Measurements from ENCODE around the gene IQCH. TPM values are rescaled to one million over a fixed set of nuclear protein-coding genes. Genes with fewer than 3 reads are reported as not detected.

The IQCH gene
- polyA plus RNA-seq, 1 of the 3 experiments (the other 2 are of a cell fraction), result 0.81 TPM

- H3K4me3 ChIP-seq (ENCODE audit: low read depth in 2 of 2, low read length in 1 of 2), result no peak overlapping the region
- H4K20me1 ChIP-seq (ENCODE audit: insufficient read depth), result no peaks in the 10 kb centered on the region
- CTCF ChIA-PET, result interaction anchor here (0.6 to 5.6 kb wide), 17 partner anchors 8 to 512 kb away, joined by 3 to 123 read pairs (median 5); partner anchors contain the start of genes RNU6-1 and SKOR1
- WGBS (ENCODE audit: low lambda C conversion rate), result 72% methylated on average over 5 of the region's 5 CpGs
- no peaks in the 10 kb centered on the region for H3K9me2 ChIP-seq
- H3K79me2 ChIP-seq (ENCODE audit: insufficient read depth), result no peaks in the 10 kb centered on the region
- no peaks in the 10 kb centered on the region for H3F3A ChIP-seq (replicated peaks; ENCODE audit: insufficient read depth)
- no peak for TF ChIP-seq CHD2 (IDR thresholded peaks at IDR 0.05; ENCODE audit: low read length, partially characterized antibody)
- no peak for TF ChIP-seq RAD21 (IDR thresholded peaks at IDR 0.05; ENCODE audit: low read length)
- no peak for TF ChIP-seq USF1 (IDR thresholded peaks at IDR 0.05; ENCODE audit: borderline replicate concordance, low read depth)
- no peak for TF ChIP-seq MXI1 (IDR thresholded peaks at IDR 0.05; ENCODE audit: low read depth, low read length)
- no peak for TF ChIP-seq EP300 (IDR thresholded peaks at IDR 0.05; ENCODE audit: borderline replicate concordance in 1 of 2, low read depth in 1 of 2, low read length in 1 of 2)
- no peak for TF ChIP-seq TEAD4 (IDR thresholded peaks at IDR 0.05; ENCODE audit: borderline replicate concordance, insufficient read depth)
- TF ChIP-seq FOXM1 (IDR thresholded peaks at IDR 0.05; ENCODE audit: low read depth), result no peak
- TF ChIP-seq TCF12 (IDR thresholded peaks at IDR 0.05), result no peak
- no peak for TF ChIP-seq CTCF (IDR thresholded peaks at IDR 0.05)
- no peak for TF ChIP-seq RFX5 (IDR thresholded peaks at IDR 0.05; ENCODE audit: low read length)
- TF ChIP-seq SMC3 (IDR thresholded peaks at IDR 0.05; ENCODE audit: low read depth, low read length), result no peak
- TF ChIP-seq JUND (IDR thresholded peaks at IDR 0.05), result no peak
- no peak for TF ChIP-seq ELF1 (IDR thresholded peaks at IDR 0.05)
- no peaks in the 10 kb centered on the region for H3K9me3 ChIP-seq
- no peak overlapping the region for H3K27ac ChIP-seq (ENCODE audit: low read depth in 2 of 2, low read length in 1 of 2)
- no peaks in the 10 kb centered on the region for H3K27me3 ChIP-seq (ENCODE audit: insufficient read depth)
- H3K4me1 ChIP-seq (ENCODE audit: control insufficient read depth in 1 of 2, insufficient read depth in 2 of 2, low read depth in 1 of 2, low read length in 1 of 2), result peaks cover 0 to 17% of the 10 kb centered on the region in 2 experiments; a peak in 2 of 4 replicates
- no peak overlapping the region for H2AFZ ChIP-seq (ENCODE audit: low read depth)
- H3K36me3 ChIP-seq (replicated peaks in 1 of 2; ENCODE audit: control insufficient read depth in 1 of 2, insufficient read depth in 2 of 2, low read length in 1 of 2), result no peaks in the 10 kb centered on the region
- no peak overlapping the region for H3K9ac ChIP-seq
- no peak for DNase-seq
- POLR2A ChIA-PET, result no interaction called here
- H3K4me2 ChIP-seq, result no peak overlapping the region
These were observed 203.9 kb downstream of the IQCH start for GRCh38 chr15:67458331-67459029.

GRCh38 chr15:67460521-67460920, 205.9 kb downstream of the IQCH start:
- Histone ChIP-seq H3K9me2 (no peaks in the 10 kb centered on the region), H3K9me3 (no peaks in the 10 kb centered on the region), H3K79me2 (ENCODE audit: insufficient read depth) (no peaks in the 10 kb centered on the region), H2AFZ (ENCODE audit: low read depth) (no peak overlapping the region), H4K20me1 (ENCODE audit: insufficient read depth) (no peaks in the 10 kb centered on the region), H3K9ac (no peak overlapping the region), H3K36me3 (replicated peaks in 1 of 2; ENCODE audit: control insufficient read depth in 1 of 2, insufficient read depth in 2 of 2, low read length in 1 of 2) (no peaks in the 10 kb centered on the region), H3F3A (replicated peaks; ENCODE audit: insufficient read depth) (no peaks in the 10 kb centered on the region), H3K27ac (ENCODE audit: low read depth in 2 of 2, low read length in 1 of 2) (no peak overlapping the region), H3K4me3 (ENCODE audit: low read depth in 2 of 2, low read length in 1 of 2) (no peak overlapping the region), H3K4me2 (no peak overlapping the region), H3K4me1 (ENCODE audit: control insufficient read depth in 1 of 2, insufficient read depth in 2 of 2, low read depth in 1 of 2, low read length in 1 of 2) (peaks cover 0 to 17% of the 10 kb centered on the region in 2 experiments; a peak in 2 of 4 replicates), H3K27me3 (ENCODE audit: insufficient read depth) (no peaks in the 10 kb centered on the region)
- TF ChIP-seq FOSL2 (IDR thresholded peaks at IDR 0.05; ENCODE audit: borderline replicate concordance, low read depth) (no peak), SIN3A (IDR thresholded peaks at IDR 0.05; ENCODE audit: borderline replicate concordance, low read depth, low read length) (no peak), NFIC (IDR thresholded peaks at IDR 0.05; ENCODE audit: borderline replicate concordance) (no peak), MXI1 (IDR thresholded peaks at IDR 0.05; ENCODE audit: low read depth, low read length) (no peak), USF2 (IDR thresholded peaks at IDR 0.05; ENCODE audit: borderline replicate concordance, low read depth, low read length) (no peak), GABPA (IDR thresholded peaks at IDR 0.05; ENCODE audit: low read depth) (no peak), RCOR1 (IDR thresholded peaks at IDR 0.05; ENCODE audit: low read length) (no peak), EP300 (IDR thresholded peaks at IDR 0.05; ENCODE audit: borderline replicate concordance in 1 of 2, low read depth in 1 of 2, low read length in 1 of 2) (no peak)
- no peak for DNase-seq
- ChIA-PET CTCF (interaction anchor here (2.4 to 5.6 kb wide), 2 partner anchors 375 to 514 kb away, joined by 7 to 123 read pairs; partner anchors contain the start of gene RNU6-1), POLR2A (no interaction called here)
- 56% methylated on average over 2 of the region's 2 CpGs for WGBS (ENCODE audit: low lambda C conversion rate)
